ENCODE results near the gene GPR148. TPM values are rescaled to one million over a fixed set of nuclear protein-coding genes. Genes with fewer than 3 reads are reported as not detected.

GPR148 gene
- total RNA-seq, 2 donors from 2014 or later, result not detected

DNA sequence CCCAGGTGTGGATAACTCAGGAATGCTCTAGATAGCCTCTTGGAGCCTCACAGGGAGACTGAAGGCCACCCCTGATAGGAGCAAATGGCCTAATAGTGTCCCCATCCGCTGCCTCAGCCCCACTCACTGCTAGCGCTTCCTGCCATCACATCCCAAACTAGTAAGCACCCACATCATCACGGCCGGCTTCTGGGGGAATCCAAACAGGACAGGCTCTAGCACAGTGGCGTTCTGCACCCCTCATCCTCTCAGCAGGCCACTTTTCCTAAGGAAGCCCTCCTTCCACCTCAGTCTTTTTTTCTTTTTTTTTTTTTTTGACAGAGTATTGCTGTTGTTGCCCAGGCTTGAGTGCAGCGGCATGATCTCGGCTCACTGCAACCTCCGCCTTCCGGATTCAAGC is 20.2 kb downstream of the GPR148 start:
- H3K4me1 ChIP-seq, result peaks cover 0 to 8% of the 10 kb centered on the region in 2 donors
- TF ChIP-seq, protein P1, sequence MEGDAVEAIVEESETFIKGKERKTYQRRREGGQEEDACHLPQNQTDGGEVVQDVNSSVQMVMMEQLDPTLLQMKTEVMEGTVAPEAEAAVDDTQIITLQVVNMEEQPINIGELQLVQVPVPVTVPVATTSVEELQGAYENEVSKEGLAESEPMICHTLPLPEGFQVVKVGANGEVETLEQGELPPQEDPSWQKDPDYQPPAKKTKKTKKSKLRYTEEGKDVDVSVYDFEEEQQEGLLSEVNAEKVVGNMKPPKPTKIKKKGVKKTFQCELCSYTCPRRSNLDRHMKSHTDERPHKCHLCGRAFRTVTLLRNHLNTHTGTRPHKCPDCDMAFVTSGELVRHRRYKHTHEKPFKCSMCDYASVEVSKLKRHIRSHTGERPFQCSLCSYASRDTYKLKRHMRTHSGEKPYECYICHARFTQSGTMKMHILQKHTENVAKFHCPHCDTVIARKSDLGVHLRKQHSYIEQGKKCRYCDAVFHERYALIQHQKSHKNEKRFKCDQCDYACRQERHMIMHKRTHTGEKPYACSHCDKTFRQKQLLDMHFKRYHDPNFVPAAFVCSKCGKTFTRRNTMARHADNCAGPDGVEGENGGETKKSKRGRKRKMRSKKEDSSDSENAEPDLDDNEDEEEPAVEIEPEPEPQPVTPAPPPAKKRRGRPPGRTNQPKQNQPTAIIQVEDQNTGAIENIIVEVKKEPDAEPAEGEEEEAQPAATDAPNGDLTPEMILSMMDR (IDR thresholded peaks at IDR 0.05), result no peak
- no peak overlapping the region for H3K27ac ChIP-seq
- no peaks in the 10 kb centered on the region for H3K36me3 ChIP-seq
- H3K4me3 ChIP-seq, result no peak overlapping the region
- no peak for DNase-seq (ENCODE audit: low spot score)
- H3K9me3 ChIP-seq, result no peaks in the 10 kb centered on the region
- H3K27me3 ChIP-seq, result no peaks in the 10 kb centered on the region

DNA sequence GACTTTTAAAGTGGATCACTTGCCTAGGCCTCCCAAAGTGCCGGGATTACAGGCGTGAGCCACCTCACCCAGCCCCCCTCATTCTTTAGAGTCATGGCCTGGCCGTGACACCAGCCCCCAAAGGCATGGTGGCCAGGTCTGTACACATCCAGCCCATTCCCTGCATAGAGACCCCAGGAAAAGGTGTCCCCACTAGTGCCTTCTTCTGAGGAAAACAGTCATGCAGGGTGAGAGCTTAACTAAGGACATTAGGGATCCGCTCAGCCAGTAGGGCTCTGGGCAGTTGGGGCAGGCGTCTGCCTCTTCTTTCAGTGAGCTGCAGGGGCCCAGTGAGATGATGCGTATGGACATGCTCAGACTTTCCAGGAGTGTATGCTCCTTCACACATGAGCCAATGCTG is 20.8 kb downstream of the GPR148 start:
- Histone ChIP-seq H3K4me1 (peaks cover 0 to 4% of the 10 kb centered on the region in 2 donors), H3K9me3 (no peaks in the 10 kb centered on the region), H3K27me3 (no peaks in the 10 kb centered on the region), H3K36me3 (no peaks in the 10 kb centered on the region), H3K27ac (no peak overlapping the region), H3K4me3 (no peak overlapping the region)
- TF ChIP-seq, protein P1 (IDR thresholded peaks at IDR 0.05), result no peak
- peak; percentile 30 for DNase-seq (ENCODE audit: low spot score)

DNA sequence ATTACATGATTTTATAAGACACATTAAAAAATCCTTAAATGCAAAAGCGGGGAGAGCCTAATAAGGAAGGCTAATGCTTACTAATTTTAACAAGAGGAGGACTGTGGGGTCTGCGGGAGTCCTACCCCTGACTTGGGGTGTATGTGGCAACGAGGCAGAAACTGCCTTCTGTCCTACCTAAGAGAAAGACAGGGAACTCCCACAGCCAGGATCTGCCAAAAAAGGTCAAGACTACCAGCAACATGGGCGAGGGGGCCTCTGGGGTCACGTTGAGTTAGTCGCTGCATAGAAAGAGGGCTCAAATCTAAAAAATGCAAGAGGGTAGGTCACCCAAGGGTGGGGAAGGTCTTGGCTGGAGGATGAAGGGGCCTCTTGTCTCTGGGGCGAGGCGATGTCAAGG is 25.9 kb downstream of the GPR148 start:
- Histone ChIP-seq H3K9me3 (no peaks in the 10 kb centered on the region), H3K36me3 (no peaks in the 10 kb centered on the region), H3K27me3 (peaks cover 8 to 17% of the 10 kb centered on the region in 2 donors), H3K4me3 (no peak overlapping the region), H3K27ac (no peak overlapping the region), H3K4me1 (peaks cover 0 to 5% of the 10 kb centered on the region in 2 donors)
- TF ChIP-seq, protein P1 (IDR thresholded peaks at IDR 0.05), result no peak
- DNase-seq (ENCODE audit: low spot score), result peak; percentile 52

DNA sequence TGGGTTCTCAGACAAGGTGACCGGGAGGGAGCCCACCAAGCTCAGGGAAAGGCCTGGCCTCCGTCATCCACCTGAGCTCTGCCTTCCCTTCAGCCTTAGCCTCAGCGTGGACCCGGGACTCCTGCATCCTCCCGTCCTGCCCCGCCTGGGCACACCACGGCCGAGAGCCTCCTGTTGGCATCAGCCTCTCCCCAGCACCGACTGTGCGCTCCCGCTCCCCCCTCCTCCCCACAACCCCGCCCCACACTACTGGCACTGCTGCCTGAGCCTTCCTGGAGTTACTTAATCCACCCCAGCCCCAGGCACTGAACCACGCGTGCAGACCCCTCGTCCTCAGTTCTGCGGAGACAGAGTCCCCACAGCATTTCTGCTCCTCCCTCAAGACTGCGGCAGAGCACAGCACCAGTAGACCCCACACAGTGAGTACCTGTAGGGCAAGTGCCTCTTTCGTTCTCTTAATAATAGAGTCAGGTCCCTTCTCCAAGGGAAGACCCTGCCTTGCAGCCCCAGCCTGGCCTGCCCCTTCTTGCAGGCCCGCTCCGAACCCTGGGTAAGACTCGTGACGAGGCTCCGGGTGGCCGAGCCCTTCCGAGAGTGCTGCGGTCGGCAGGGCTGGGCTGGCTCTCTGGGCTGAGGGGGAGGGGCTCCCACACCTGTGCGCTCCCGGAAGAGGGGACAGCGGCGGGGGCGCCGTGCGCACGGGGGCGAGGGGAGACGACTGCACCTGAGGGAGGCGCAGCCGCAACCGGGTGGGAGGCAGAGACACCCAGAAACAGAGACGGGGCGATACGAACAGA is 26.6 kb downstream of the GPR148 start, which contains the start of gene AMER3:
TSS of gene AMER3 (plus strand) at position 285 of the 797 bp plus-strand sequence. CDS start 6,533 bp downstream, outside the sequence.
- H3K4me3 ChIP-seq, result peak within 1 kb of the TSS; percentile 17 to 42
- TF ChIP-seq, protein P1 (IDR thresholded peaks at IDR 0.05), result no peak
- peaks cover 8 to 17% of the 10 kb centered on the region in 2 donors for H3K27me3 ChIP-seq
- no peak for DNase-seq (ENCODE audit: low spot score)
- H3K27ac ChIP-seq, result no peak within 1 kb of the TSS
- H3K36me3 ChIP-seq, result no peaks in the 10 kb centered on the region
- H3K9me3 ChIP-seq, result no peaks in the 10 kb centered on the region
- peaks cover 0 to 5% of the 10 kb centered on the region in 2 donors for H3K4me1 ChIP-seq

DNA sequence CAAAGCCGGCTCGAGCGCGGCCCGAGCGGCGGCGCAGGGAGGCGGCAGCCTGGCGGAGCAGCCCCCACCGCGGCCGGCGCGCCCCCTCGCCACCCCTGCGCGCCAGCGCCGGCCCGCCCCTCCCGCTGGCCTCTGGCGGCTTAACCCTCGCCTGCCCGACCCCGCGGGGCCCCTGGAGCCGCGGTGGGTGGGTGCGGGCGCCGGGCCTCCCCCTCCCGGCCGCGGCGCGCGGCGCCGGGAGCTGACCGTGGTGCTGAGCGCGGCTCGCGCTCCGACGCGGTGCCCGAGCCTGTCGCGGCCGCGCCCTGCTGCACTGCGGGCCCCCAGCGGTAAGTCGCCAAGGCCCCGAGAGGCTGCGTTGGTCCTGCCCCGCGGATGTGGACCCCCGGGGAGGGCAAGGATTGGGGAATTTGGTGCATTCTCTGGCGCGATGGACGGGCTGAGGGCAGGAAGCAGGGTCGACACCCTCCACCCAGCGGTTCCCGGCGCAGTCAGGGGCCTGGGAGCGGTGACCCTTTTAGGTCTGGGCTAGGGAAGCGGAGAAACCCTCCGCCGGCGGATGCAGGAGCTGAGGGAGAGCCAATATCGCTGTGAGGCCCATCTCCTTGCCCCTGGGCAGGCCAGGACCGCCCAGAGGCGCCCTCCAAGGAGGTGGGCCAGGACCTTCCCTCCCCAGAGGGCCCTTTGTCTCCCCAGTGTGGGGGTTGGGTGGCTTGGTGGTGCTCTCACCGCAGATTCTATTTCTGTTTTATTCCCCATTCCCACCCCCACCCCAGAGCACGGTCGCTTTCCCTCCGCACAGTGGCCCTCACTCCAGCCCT is 27.4 kb downstream of the GPR148 start:
- peaks cover 0 to 5% of the 10 kb centered on the region in 2 donors for H3K4me1 ChIP-seq
- no peak overlapping the region for H3K27ac ChIP-seq

More for the DNA sequence above, 27.4 kb downstream of the GPR148 start:
- Histone ChIP-seq H3K27me3 (peaks cover 8 to 17% of the 10 kb centered on the region in 2 donors), H3K9me3 (no peaks in the 10 kb centered on the region), H3K36me3 (no peaks in the 10 kb centered on the region), H3K4me3 (peak overlapping the region; percentile 17 to 42)
- no peak for DNase-seq (ENCODE audit: low spot score)
- TF ChIP-seq, protein P1 (IDR thresholded peaks at IDR 0.05), result no peak

All from right atrium auricular region (tissue), 2 donors.